HepG2 (cell line): ENCODE measurements around the gene TCF12. TPM values are rescaled to one million over a fixed set of nuclear protein-coding genes. Genes with fewer than 3 reads are reported as not detected.

Source experiments
- ATAC-seq: fragments of 200-7000 bp; cut with Tn5 transposase; 3 replicates; pipeline ENCODE4 v1.9.1; 2020; ENCODE audit warnings: mild to moderate bottlenecking, moderate library complexity
- BruUV-seq: library from RNA; stranded (reverse); fragments of 400-500 nt; replicated peaks from 2 replicates; lab custom pipeline; 2021; lab: Mats Ljungman, UMichigan
- CTCF ChIA-PET: fragments of 300-600 bp; formaldehyde crosslinking; extraction: SDS; loops from one replicate; lab custom pipeline; 2021; ENCODE audit warnings: low total read pairs, inconsistent platforms, low intra/inter-chr PET ratio; lab: Yijun Ruan, JAX
- POLR2A ChIA-PET: fragments of 350-600 bp; sonication (Branson Sonifier 250); formaldehyde crosslinking; loops from one replicate; lab custom pipeline; 2020; ENCODE audit warnings: antibody characterized with exemption, inconsistent platforms; lab: Yijun Ruan, JAX
- DNase-seq: peaks from one replicate; pipeline ENCODE4 v3.0.0-alpha.2; 2015; ENCODE audit warnings: low spot score
- FAIRE-seq: peaks from 3 replicates; lab custom pipeline; 2011; peaks lifted over from hg19 to GRCh38; lab: Jason Lieb, UNC
- H2AFZ ChIP-seq: one replicate; pipeline ENCODE4 v1.6.1; 2011; ENCODE audit warnings: low read length, inconsistent platforms
- H3K27ac ChIP-seq: fragments of 300-600 bp; 3 replicates; pipeline ENCODE4 v1.8.0; 2011; ENCODE audit warnings: mixed run types, mild to moderate bottlenecking, mixed read lengths, low read length, inconsistent platforms; ENCODE audit not compliant: insufficient read depth; ENCODE audit errors: extremely low read length
- H3K27me3 ChIP-seq, 2 experiments: fragments of 200-600 bp in 1 of 2; 2 replicates in 1 of 2; 3 replicates in 1 of 2; pipeline versions ENCODE4 v1.6.0 to v1.8.0; 2011; ENCODE audit warnings: low read length in 2 of 2, mild to moderate bottlenecking in 2 of 2, moderate library complexity in 2 of 2, inconsistent platforms in 1 of 2; ENCODE audit not compliant: insufficient read depth in 2 of 2, control insufficient read depth in 1 of 2
- H3K36me3 ChIP-seq, 2 experiments: fragments of 200-600 bp in 1 of 2; replicated peaks in 1 of 2; 2 replicates in 1 of 2; 3 replicates in 1 of 2; pipeline versions ENCODE4 v1.5.1 to v1.8.0; 2011; ENCODE audit warnings: low read length in 2 of 2, inconsistent platforms in 1 of 2; ENCODE audit not compliant: insufficient read depth in 2 of 2, control insufficient read depth in 1 of 2
- H3K4me1 ChIP-seq: 2 replicates; pipeline ENCODE4 v1.5.1; 2012; ENCODE audit warnings: low read length, inconsistent platforms; ENCODE audit not compliant: insufficient read depth
- H3K4me2 ChIP-seq: 2 replicates; pipeline ENCODE4 v1.6.0; 2011; ENCODE audit warnings: low read depth, low read length, inconsistent platforms
- H3K4me3 ChIP-seq, 3 experiments: fragments of 200-600 bp in 1 of 3; sonication (generic), shearing (Covaris generic) in 1 of 3; replicated peaks in 1 of 3; 2 replicates each; pipeline ENCODE4 v1.5.1; 2011 to 2016; ENCODE audit warnings: low read length in 3 of 3, inconsistent platforms in 2 of 3, low read depth in 2 of 3, mild to moderate bottlenecking in 2 of 3, control low read depth in 1 of 3, mixed read lengths in 1 of 3; ENCODE audit not compliant: insufficient read depth in 1 of 3
- H3K79me2 ChIP-seq: one replicate; pipeline ENCODE4 v1.6.1; 2011; ENCODE audit warnings: low read length, inconsistent platforms; ENCODE audit not compliant: insufficient read depth
- H3K9ac ChIP-seq: 2 replicates; pipeline ENCODE4 v1.6.0; 2011; ENCODE audit warnings: mild to moderate bottlenecking, low read depth, low read length, inconsistent platforms; ENCODE audit not compliant: insufficient read depth
- H3K9me3 ChIP-seq: 2 replicates; pipeline ENCODE4 v1.5.1; 2012; ENCODE audit warnings: mild to moderate bottlenecking, low read length
- H4K20me1 ChIP-seq: 2 replicates; pipeline ENCODE4 v1.6.0; 2011; ENCODE audit warnings: inconsistent platforms, mild to moderate bottlenecking, low read length, moderate library complexity; ENCODE audit not compliant: insufficient read depth
- HNRNPLL ChIP-seq: fragments of 200-400 bp; formaldehyde crosslinking; IDR thresholded peaks from 2 replicates; pipeline ENCODE4 v1.6.1; 2017; ENCODE audit warnings: mild to moderate bottlenecking, low read depth, low read length; ENCODE audit not compliant: poor library complexity, severe bottlenecking
- TBX3 ChIP-seq: fragments of 450-650 bp; IDR thresholded peaks from 2 replicates; pipeline ENCODE4 v1.6.1; 2017; ENCODE audit warnings: antibody characterized with exemption, mild to moderate bottlenecking, inconsistent platforms, borderline replicate concordance
- WIZ ChIP-seq: sonication (generic); formaldehyde crosslinking; IDR thresholded peaks from 2 replicates; pipeline ENCODE4 v1.5.1; 2020; ENCODE audit warnings: mild to moderate bottlenecking, missing genetic modification reagents
- ZNF549 ChIP-seq: sonication (generic); formaldehyde crosslinking; IDR thresholded peaks from 2 replicates; pipeline ENCODE4 v1.5.0; 2020; ENCODE audit warnings: missing genetic modification reagents
- WGBS: methylation state at CpG from one replicate; pipeline ENCODE4 v1.1.6; 2017; ENCODE audit warnings: low lambda C conversion rate; 5-methylcytosine and 5-hydroxymethylcytosine counted together
- in situ Hi-C: cut with HindIII; loops from 2 replicates; pipeline ENCODE4 v1.10.0; 2017; ENCODE audit warnings: low pct_unique_long_range_greater_than_20kb; ENCODE audit not compliant: extremely low pct_ligation_motif_present
- intact Hi-C: fragments of 100-400 bp; cut with micrococcal nuclease; formaldehyde crosslinking; loops from one replicate; pipeline ENCODE4 v1.10.0; 2022; ENCODE audit not compliant: unreplicated experiment
- polyA plus RNA-seq, 8 experiments: library from polyadenylated mRNA; depleted of rRNA in 3 of 8; stranded (reverse) in 7 of 8; unstranded in 1 of 8; fragments of >200 nt; fragmentation: Illumina TruSeq in 4 of 8; extraction: Trizol in 4 of 8; gene quantifications; 2 replicates each; pipeline versions ENCODE4 v1.2.1 to v1.2.3, GENCODE V29; 2011 to 2016; ENCODE audit warnings: low read depth in 4 of 8, missing spikeins in 1 of 8, mixed read lengths in 1 of 8; ENCODE audit not compliant: insufficient read depth in 1 of 8
- total RNA-seq, 5 experiments: library from RNA; depleted of rRNA; stranded (reverse); fragments of >200 nt; fragmentation: Illumina TruSeq; extraction: Trizol; gene quantifications; 2 replicates each; pipeline ENCODE4 v1.2.3, GENCODE V29; 2016; ENCODE audit warnings: low read depth in 1 of 5
- TF ChIP-seq, protein P1 (sequence below): sonication (generic); formaldehyde crosslinking; IDR thresholded peaks from one replicate; pipeline ENCODE4 v1.5.1; 2020; ENCODE audit warnings: mild to moderate bottlenecking, missing genetic modification reagents; ENCODE audit errors: not compliant biosample characterization
- TF ChIP-seq, protein P2 (sequence below): sonication (generic); formaldehyde crosslinking; IDR thresholded peaks from 2 replicates; pipeline ENCODE4 v1.4.0; 2020; ENCODE audit warnings: low read depth, missing genetic modification reagents

TCF12 gene
- total and polyA plus RNA-seq, 2 of the 13 experiments (the other 11 are each of a cell fraction or from before 2014, with no cell fraction given) = 48.6 to 51.1 TPM

DNA sequence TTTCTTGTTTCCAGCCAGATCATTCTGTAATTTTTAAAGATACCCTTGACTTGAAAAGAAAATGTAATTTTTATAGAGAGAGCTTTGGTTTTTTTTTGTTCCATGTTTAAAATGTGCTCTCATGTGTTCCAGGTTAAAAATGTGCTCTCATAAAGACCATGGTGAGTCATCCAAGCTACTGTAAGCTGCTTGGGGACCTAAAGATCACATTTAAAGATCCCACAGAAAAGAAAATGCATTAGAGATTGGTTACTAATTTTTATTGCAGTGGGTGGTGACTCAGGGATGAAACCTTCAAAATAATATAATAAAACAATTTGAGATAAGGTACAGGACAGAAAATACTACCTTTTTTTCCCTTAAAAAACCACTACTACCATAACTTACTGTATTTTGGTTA is 11.0 kb downstream of the TCF12 start (continued):
- no peak for TF ChIP-seq ZNF549 (CRISPR knock-in tag)
- TF ChIP-seq WIZ (CRISPR knock-in tag) = no peak

- BruUV-seq = no TSS peak
- no peak for TF ChIP-seq HNRNPLL
- TF ChIP-seq, protein P1, sequence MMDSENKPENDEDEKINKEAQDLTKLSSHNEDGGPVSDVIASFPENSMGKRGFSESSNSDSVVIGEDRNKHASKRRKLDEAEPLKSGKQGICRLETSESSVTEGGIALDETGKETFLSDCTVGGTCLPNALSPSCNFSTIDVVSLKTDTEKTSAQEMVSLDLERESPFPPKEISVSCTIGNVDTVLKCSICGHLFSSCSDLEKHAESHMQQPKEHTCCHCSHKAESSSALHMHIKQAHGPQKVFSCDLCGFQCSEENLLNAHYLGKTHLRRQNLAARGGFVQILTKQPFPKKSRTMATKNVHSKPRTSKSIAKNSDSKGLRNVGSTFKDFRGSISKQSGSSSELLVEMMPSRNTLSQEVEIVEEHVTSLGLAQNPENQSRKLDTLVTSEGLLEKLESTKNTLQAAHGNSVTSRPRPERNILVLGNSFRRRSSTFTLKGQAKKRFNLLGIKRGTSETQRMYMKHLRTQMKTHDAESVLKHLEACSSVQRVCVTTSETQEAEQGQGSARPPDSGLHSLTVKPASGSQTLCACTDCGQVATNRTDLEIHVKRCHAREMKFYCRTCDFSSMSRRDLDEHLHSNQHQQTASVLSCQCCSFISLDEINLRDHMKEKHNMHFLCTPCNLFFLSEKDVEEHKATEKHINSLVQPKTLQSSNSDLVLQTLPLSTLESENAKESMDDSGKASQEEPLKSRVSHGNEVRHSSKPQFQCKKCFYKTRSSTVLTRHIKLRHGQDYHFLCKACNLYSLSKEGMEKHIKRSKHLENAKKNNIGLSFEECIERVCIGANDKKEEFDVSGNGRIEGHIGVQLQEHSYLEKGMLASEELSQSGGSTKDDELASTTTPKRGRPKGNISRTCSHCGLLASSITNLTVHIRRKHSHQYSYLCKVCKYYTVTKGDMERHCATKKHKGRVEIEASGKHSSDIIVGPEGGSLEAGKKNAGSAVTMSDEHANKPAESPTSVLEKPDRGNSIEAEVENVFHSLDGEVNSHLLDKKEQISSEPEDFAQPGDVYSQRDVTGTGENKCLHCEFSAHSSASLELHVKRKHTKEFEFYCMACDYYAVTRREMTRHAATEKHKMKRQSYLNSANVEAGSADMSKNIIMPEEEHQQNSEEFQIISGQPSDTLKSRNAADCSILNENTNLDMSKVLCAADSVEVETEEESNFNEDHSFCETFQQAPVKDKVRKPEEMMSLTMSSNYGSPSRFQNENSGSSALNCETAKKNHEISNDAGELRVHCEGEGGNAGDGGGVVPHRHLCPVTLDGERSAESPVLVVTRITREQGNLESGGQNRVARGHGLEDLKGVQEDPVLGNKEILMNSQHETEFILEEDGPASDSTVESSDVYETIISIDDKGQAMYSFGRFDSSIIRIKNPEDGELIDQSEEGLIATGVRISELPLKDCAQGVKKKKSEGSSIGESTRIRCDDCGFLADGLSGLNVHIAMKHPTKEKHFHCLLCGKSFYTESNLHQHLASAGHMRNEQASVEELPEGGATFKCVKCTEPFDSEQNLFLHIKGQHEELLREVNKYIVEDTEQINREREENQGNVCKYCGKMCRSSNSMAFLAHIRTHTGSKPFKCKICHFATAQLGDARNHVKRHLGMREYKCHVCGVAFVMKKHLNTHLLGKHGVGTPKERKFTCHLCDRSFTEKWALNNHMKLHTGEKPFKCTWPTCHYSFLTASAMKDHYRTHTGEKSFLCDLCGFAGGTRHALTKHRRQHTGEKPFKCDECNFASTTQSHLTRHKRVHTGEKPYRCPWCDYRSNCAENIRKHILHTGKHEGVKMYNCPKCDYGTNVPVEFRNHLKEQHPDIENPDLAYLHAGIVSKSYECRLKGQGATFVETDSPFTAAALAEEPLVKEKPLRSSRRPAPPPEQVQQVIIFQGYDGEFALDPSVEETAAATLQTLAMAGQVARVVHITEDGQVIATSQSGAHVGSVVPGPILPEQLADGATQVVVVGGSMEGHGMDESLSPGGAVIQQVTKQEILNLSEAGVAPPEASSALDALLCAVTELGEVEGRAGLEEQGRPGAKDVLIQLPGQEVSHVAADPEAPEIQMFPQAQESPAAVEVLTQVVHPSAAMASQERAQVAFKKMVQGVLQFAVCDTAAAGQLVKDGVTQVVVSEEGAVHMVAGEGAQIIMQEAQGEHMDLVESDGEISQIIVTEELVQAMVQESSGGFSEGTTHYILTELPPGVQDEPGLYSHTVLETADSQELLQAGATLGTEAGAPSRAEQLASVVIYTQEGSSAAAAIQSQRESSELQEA (CRISPR knock-in tag) = no peak
- no peak for TF ChIP-seq TBX3
- TF ChIP-seq, protein P2, sequence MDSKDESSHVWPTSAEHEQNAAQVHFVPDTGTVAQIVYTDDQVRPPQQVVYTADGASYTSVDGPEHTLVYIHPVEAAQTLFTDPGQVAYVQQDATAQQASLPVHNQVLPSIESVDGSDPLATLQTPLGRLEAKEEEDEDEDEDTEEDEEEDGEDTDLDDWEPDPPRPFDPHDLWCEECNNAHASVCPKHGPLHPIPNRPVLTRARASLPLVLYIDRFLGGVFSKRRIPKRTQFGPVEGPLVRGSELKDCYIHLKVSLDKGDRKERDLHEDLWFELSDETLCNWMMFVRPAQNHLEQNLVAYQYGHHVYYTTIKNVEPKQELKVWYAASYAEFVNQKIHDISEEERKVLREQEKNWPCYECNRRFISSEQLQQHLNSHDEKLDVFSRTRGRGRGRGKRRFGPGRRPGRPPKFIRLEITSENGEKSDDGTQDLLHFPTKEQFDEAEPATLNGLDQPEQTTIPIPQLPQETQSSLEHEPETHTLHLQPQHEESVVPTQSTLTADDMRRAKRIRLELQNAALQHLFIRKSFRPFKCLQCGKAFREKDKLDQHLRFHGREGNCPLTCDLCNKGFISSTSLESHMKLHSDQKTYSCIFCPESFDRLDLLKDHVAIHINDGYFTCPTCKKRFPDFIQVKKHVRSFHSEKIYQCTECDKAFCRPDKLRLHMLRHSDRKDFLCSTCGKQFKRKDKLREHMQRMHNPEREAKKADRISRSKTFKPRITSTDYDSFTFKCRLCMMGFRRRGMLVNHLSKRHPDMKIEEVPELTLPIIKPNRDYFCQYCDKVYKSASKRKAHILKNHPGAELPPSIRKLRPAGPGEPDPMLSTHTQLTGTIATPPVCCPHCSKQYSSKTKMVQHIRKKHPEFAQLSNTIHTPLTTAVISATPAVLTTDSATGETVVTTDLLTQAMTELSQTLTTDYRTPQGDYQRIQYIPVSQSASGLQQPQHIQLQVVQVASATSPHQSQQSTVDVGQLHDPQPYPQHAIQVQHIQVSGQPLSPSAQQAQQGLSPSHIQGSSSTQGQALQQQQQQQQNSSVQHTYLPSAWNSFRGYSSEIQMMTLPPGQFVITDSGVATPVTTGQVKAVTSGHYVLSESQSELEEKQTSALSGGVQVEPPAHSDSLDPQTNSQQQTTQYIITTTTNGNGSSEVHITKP = no peak
These were observed 11.5 kb downstream of the TCF12 start for GRCh38 chr15:56929933-56930332.

More at GRCh38 chr15:56929933-56930332, 11.5 kb downstream of the TCF12 start:
- ATAC-seq = no peak
- intact Hi-C loops (loop anchor here (10.0 kb wide), 2 partner anchors 125 to 205 kb away; no protein-coding TSS in a partner anchor), in situ Hi-C loops (no loop called here)
- Histone ChIP-seq H3K9ac (no peak overlapping the region), H3K27ac (no peak overlapping the region), H3K27me3 (no peaks in the 10 kb centered on the region), H3K4me1 (peaks cover 54% of the 10 kb centered on the region), H4K20me1 (peaks cover 7% of the 10 kb centered on the region; the same call in 1 of the 2 replicates), H3K9me3 (no peaks in the 10 kb centered on the region), H3K79me2 (peaks cover 96% of the 10 kb centered on the region), H3K36me3 (peaks cover 0 to 20% of the 10 kb centered on the region in 2 experiments; a peak in 3 of 5 replicates), H3K4me3 (no peak overlapping the region), H2AFZ (no peak overlapping the region), H3K4me2 (no peak overlapping the region)
- ChIA-PET CTCF (no interaction called here), POLR2A (no interaction called here)
- 96% methylated on average over 3 of the region's 3 CpGs for WGBS
- no peak for FAIRE-seq
- DNase-seq = no peak
